Spleen (tissue), 7 donors: ENCODE measurements around the gene ABT1.

ENCODE experiments used
- CTCF ChIP-seq, 11 experiments: fragments of 200-600 bp in 7 of 11; fragments of 450-650 bp in 4 of 11; sonication (generic) in 4 of 11; IDR thresholded peaks in 8 of 11; conservative IDR thresholded peaks in 3 of 11; 1 replicate in 7 of 11; 2 replicates in 4 of 11; pipeline versions ENCODE4 v1.4.0 to v1.8.0; 2016 to 2021; ENCODE audit warnings: antibody characterized with exemption in 11 of 11, inconsistent platforms in 4 of 11, mild to moderate bottlenecking in 1 of 11
- POLR2A ChIP-seq, 3 donors: fragments of 450-650 bp; IDR thresholded peaks; one replicate each; pipeline ENCODE4 v1.5.1; 2017; ENCODE audit warnings: antibody characterized with exemption in 3 of 3, mild to moderate bottlenecking in 1 of 3
- POLR2AphosphoS5 ChIP-seq, 3 donors: sonication (generic); formaldehyde crosslinking; IDR thresholded peaks; one replicate each; pipeline ENCODE4 v1.5.1; 2017; ENCODE audit warnings: antibody characterized with exemption in 3 of 3
- donor health status: DM: no; HTN: no; CAD: no; lungs with moderate emphysema.
- donor health status: DM: no; HTN: no; CAD: no.
- donor health status: DM: no; HTN: no; CAD: no.

- TF ChIP-seq CTCF (IDR thresholded peaks at IDR 0.05 in 8 of 11, conservative IDR thresholded peaks at IDR 0.05 in 3 of 11) (no peak), POLR2AphosphoS5 (IDR thresholded peaks at IDR 0.05) (no peak), POLR2A (IDR thresholded peaks at IDR 0.05) (no peak)
Measured at GRCh38 chr6:26570027-26570809, 26.5 kb upstream of the ABT1 start.
